ENCODE measurements around the gene KIF15.
A peak's percentile ranks its signal among the peaks of the same experiment; 100 is the strongest.

Gene KIF15

DNA sequence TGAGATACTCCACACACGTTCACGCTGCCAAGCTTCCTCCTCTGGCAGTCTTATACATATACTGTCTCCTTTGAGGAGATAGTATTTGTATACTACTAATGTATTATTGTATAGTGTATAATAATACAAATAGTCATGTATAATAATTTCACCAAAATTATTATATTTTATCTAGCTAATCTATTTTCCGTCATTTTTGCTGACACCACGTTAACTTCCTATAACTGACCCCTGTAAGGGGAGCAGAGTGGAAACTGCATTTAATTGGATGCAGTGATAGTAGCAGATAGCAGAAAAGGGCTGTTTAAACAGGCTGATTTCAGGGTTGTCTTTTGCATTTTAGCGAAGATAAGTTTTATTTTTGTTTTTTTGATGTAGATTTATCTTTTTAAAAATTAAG is 69.6 kb downstream of the KIF15 start:
- Histone ChIP-seq H3K18ac (ENCODE audit: low read length) (no peak overlapping the region), H3K27ac (ENCODE audit: low read depth, low read length) (no peak overlapping the region), H4K8ac (ENCODE audit: low read depth, low read length) (no peak overlapping the region), H3K4me3 (ENCODE audit: low read length) (no peak overlapping the region), H2BK15ac (replicated peaks; ENCODE audit: low read depth) (no peak overlapping the region), H3K9ac (ENCODE audit: low read length) (no peak overlapping the region), H2AK5ac (ENCODE audit: low read length) (no peak overlapping the region), H2BK120ac (ENCODE audit: low read depth, low read length) (no peak overlapping the region), H2BK5ac (ENCODE audit: low read length) (no peak overlapping the region), H4K5ac (ENCODE audit: low read length) (no peak overlapping the region), H3K4me2 (ENCODE audit: low read length) (no peak overlapping the region), H3K79me2 (ENCODE audit: control insufficient read depth, insufficient read depth, low read length) (no peaks in the 10 kb centered on the region), H3K56ac (ENCODE audit: low read length) (no peak overlapping the region), H3K27me3 (ENCODE audit: insufficient read depth, low read length, poor library complexity) (no peaks in the 10 kb centered on the region), H3K4me1 (ENCODE audit: control insufficient read depth, low read depth, low read length) (no peaks in the 10 kb centered on the region), H3K36me3 (ENCODE audit: control insufficient read depth, insufficient read depth, low read length) (peaks cover 2% of the 10 kb centered on the region), H3K23ac (ENCODE audit: low read length) (no peak overlapping the region), H3K79me1 (ENCODE audit: low read length) (no peaks in the 10 kb centered on the region), H3K4ac (ENCODE audit: low read depth, low read length) (no peak overlapping the region)
- no peak for DNase-seq
- 100% methylated on average over 1 of the region's 5 CpGs for WGBS (ENCODE audit: extremely low coverage, insufficient coverage, low lambda C conversion rate)

DNA sequence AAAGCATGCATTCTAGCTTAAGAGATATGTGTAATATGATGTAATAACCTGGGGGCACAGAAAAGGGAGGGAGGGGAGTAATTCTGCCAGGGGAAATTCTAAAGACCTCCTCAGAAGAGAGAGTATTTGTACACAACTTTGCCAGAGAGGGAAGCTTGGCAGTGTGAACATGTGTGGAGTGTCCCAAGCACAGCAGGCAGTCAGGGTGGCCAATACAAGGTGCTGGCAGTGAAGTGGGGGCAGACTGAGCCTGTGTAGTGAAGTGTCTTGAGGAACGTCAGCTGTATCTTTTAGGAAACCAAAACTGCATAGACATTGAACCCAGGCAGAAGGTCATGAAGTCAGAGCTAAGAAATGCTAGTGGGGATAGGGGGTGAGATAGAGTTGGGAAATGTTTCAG is 70.4 kb downstream of the KIF15 start:
- Histone ChIP-seq H3K79me2 (ENCODE audit: control insufficient read depth, insufficient read depth, low read length) (no peaks in the 10 kb centered on the region), H2BK5ac (ENCODE audit: low read length) (no peak overlapping the region), H4K5ac (ENCODE audit: low read length) (no peak overlapping the region), H3K4me1 (ENCODE audit: control insufficient read depth, low read depth, low read length) (no peaks in the 10 kb centered on the region), H2AK5ac (ENCODE audit: low read length) (no peak overlapping the region), H3K4me2 (ENCODE audit: low read length) (no peak overlapping the region), H3K27me3 (ENCODE audit: insufficient read depth, low read length, poor library complexity) (no peaks in the 10 kb centered on the region), H3K23ac (ENCODE audit: low read length) (no peak overlapping the region), H3K18ac (ENCODE audit: low read length) (no peak overlapping the region), H2BK120ac (ENCODE audit: low read depth, low read length) (no peak overlapping the region), H3K27ac (ENCODE audit: low read depth, low read length) (no peak overlapping the region), H3K9ac (ENCODE audit: low read length) (no peak overlapping the region), H3K36me3 (ENCODE audit: control insufficient read depth, insufficient read depth, low read length) (peaks cover 2% of the 10 kb centered on the region), H3K4ac (ENCODE audit: low read depth, low read length) (no peak overlapping the region), H3K56ac (ENCODE audit: low read length) (no peak overlapping the region), H2BK15ac (replicated peaks; ENCODE audit: low read depth) (no peak overlapping the region), H3K79me1 (ENCODE audit: low read length) (no peaks in the 10 kb centered on the region), H4K8ac (ENCODE audit: low read depth, low read length) (no peak overlapping the region), H3K4me3 (ENCODE audit: low read length) (no peak overlapping the region)
- no peak for DNase-seq
- no CpG with 5 or more reads among the region's 1 CpG for WGBS (ENCODE audit: extremely low coverage, insufficient coverage, low lambda C conversion rate)

DNA sequence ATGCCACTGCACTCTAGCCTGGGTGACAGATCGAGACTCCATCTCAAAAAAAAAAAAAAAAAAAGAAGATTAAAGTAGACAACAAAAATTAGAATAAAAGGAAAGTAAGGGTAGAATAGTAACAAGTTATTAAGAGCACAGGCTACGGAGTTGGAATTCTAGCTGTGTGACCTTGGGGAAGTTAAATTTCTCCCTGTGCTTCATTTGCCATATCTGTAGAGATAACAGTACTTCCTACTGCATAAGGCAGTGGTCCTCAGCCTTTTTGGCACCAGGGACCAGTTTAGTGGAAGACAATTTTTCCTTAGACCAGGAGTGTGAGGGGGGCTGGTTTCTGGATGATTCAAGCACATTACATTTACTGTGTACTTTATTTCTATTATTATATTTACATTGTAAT is 71.4 kb downstream of the KIF15 start:
- WGBS (ENCODE audit: extremely low coverage, insufficient coverage, low lambda C conversion rate), result no CpG with 5 or more reads among the region's 2 CpGs

DNA sequence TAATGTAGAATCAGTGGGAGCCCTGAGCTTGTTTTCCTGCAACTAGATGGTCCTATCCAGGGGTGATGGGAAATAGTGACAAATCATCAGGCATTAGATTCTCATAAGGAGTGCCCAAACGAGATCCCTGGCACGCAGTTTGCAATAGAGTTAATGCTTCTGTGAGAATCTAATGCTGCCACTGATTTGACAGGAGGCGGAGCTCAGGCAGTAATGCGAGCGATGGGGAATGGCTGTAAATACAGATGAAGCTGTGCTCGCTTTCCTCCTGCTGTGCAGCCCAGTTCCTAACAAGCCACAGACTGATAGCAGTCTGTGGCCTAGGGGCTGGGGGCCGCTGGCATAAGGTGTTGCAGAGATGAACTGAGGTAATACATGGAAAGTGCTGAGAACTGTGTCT is 71.8 kb downstream of the KIF15 start:
- Histone ChIP-seq H3K9ac (ENCODE audit: low read length) (no peak overlapping the region), H3K56ac (ENCODE audit: low read length) (no peak overlapping the region), H2BK5ac (ENCODE audit: low read length) (no peak overlapping the region), H3K23ac (ENCODE audit: low read length) (no peak overlapping the region), H3K4ac (ENCODE audit: low read depth, low read length) (no peak overlapping the region), H2BK15ac (replicated peaks; ENCODE audit: low read depth) (no peak overlapping the region), H3K4me1 (ENCODE audit: control insufficient read depth, low read depth, low read length) (no peaks in the 10 kb centered on the region), H2AK5ac (ENCODE audit: low read length) (no peak overlapping the region), H4K5ac (ENCODE audit: low read length) (no peak overlapping the region), H3K4me2 (ENCODE audit: low read length) (no peak overlapping the region), H3K18ac (ENCODE audit: low read length) (no peak overlapping the region), H2BK120ac (ENCODE audit: low read depth, low read length) (no peak overlapping the region), H4K8ac (ENCODE audit: low read depth, low read length) (no peak overlapping the region), H3K27ac (ENCODE audit: low read depth, low read length) (no peak overlapping the region), H3K79me2 (ENCODE audit: control insufficient read depth, insufficient read depth, low read length) (no peaks in the 10 kb centered on the region), H3K27me3 (ENCODE audit: insufficient read depth, low read length, poor library complexity) (no peaks in the 10 kb centered on the region), H3K79me1 (ENCODE audit: low read length) (no peaks in the 10 kb centered on the region), H3K36me3 (ENCODE audit: control insufficient read depth, insufficient read depth, low read length) (peaks cover 2% of the 10 kb centered on the region), H3K4me3 (ENCODE audit: low read length) (no peak overlapping the region)
- DNase-seq, result peak; percentile 49
- no CpG with 5 or more reads among the region's 7 CpGs for WGBS (ENCODE audit: extremely low coverage, insufficient coverage, low lambda C conversion rate)

More for the DNA sequence above, 71.4 kb downstream of the KIF15 start:
- no peaks in the 10 kb centered on the region for H3K4me1 ChIP-seq (ENCODE audit: control insufficient read depth, low read depth, low read length)
- H3K36me3 ChIP-seq (ENCODE audit: control insufficient read depth, insufficient read depth, low read length), result peaks cover 2% of the 10 kb centered on the region
- H3K56ac ChIP-seq (ENCODE audit: low read length), result no peak overlapping the region
- H3K18ac ChIP-seq (ENCODE audit: low read length), result no peak overlapping the region
- no peak overlapping the region for H3K4me3 ChIP-seq (ENCODE audit: low read length)
- no peak overlapping the region for H2BK5ac ChIP-seq (ENCODE audit: low read length)
- no peak overlapping the region for H3K4me2 ChIP-seq (ENCODE audit: low read length)
- H3K4ac ChIP-seq (ENCODE audit: low read depth, low read length), result no peak overlapping the region
- H4K8ac ChIP-seq (ENCODE audit: low read depth, low read length), result no peak overlapping the region
- no peak overlapping the region for H2AK5ac ChIP-seq (ENCODE audit: low read length)
- H3K79me1 ChIP-seq (ENCODE audit: low read length), result no peaks in the 10 kb centered on the region
- no peak overlapping the region for H3K9ac ChIP-seq (ENCODE audit: low read length)
- no peak overlapping the region for H3K27ac ChIP-seq (ENCODE audit: low read depth, low read length)
- no peaks in the 10 kb centered on the region for H3K79me2 ChIP-seq (ENCODE audit: control insufficient read depth, insufficient read depth, low read length)
- no peak overlapping the region for H3K23ac ChIP-seq (ENCODE audit: low read length)
- no peak for DNase-seq
- H2BK15ac ChIP-seq (replicated peaks; ENCODE audit: low read depth), result no peak overlapping the region
- no peaks in the 10 kb centered on the region for H3K27me3 ChIP-seq (ENCODE audit: insufficient read depth, low read length, poor library complexity)
- no peak overlapping the region for H4K5ac ChIP-seq (ENCODE audit: low read length)
- no peak overlapping the region for H2BK120ac ChIP-seq (ENCODE audit: low read depth, low read length)

DNA sequence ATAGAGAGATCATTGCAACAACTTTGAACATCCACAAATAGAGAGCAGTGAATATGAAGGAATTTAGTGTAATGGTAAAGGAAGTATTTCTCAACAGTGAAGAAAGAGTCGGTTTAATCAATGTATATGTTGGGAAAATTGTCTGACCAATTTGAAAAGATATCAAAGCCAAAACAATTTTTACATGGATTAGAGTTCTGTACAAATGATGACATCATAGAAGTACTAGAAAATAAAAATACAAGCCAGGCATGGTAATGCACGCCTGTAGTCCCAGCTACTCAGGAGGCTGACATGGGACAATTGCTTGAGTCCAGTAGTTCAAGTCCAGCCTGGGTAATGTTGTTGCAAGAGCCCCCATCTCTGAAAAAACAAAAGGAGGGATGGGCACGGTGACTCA is 74.1 kb downstream of the KIF15 start:
- H3K27ac ChIP-seq (ENCODE audit: low read depth, low read length), result no peak overlapping the region
- H3K79me2 ChIP-seq (ENCODE audit: control insufficient read depth, insufficient read depth, low read length), result no peaks in the 10 kb centered on the region
- no CpG with 5 or more reads among the region's 3 CpGs for WGBS (ENCODE audit: extremely low coverage, insufficient coverage, low lambda C conversion rate)
- no peak for DNase-seq
- H4K5ac ChIP-seq (ENCODE audit: low read length), result no peak overlapping the region
- no peaks in the 10 kb centered on the region for H3K79me1 ChIP-seq (ENCODE audit: low read length)
- H4K8ac ChIP-seq (ENCODE audit: low read depth, low read length), result no peak overlapping the region
- H3K4ac ChIP-seq (ENCODE audit: low read depth, low read length), result no peak overlapping the region
- H3K36me3 ChIP-seq (ENCODE audit: control insufficient read depth, insufficient read depth, low read length), result peaks cover 2% of the 10 kb centered on the region
- H3K4me1 ChIP-seq (ENCODE audit: control insufficient read depth, low read depth, low read length), result no peaks in the 10 kb centered on the region
- no peak overlapping the region for H3K23ac ChIP-seq (ENCODE audit: low read length)
- H2AK5ac ChIP-seq (ENCODE audit: low read length), result no peak overlapping the region
- H3K9ac ChIP-seq (ENCODE audit: low read length), result no peak overlapping the region
- no peak overlapping the region for H3K4me3 ChIP-seq (ENCODE audit: low read length)
- H3K4me2 ChIP-seq (ENCODE audit: low read length), result no peak overlapping the region
- H2BK15ac ChIP-seq (replicated peaks; ENCODE audit: low read depth), result no peak overlapping the region
- H3K18ac ChIP-seq (ENCODE audit: low read length), result no peak overlapping the region
- H2BK5ac ChIP-seq (ENCODE audit: low read length), result no peak overlapping the region
- H3K27me3 ChIP-seq (ENCODE audit: insufficient read depth, low read length, poor library complexity), result no peaks in the 10 kb centered on the region
- no peak overlapping the region for H2BK120ac ChIP-seq (ENCODE audit: low read depth, low read length)
- H3K56ac ChIP-seq (ENCODE audit: low read length), result no peak overlapping the region

DNA sequence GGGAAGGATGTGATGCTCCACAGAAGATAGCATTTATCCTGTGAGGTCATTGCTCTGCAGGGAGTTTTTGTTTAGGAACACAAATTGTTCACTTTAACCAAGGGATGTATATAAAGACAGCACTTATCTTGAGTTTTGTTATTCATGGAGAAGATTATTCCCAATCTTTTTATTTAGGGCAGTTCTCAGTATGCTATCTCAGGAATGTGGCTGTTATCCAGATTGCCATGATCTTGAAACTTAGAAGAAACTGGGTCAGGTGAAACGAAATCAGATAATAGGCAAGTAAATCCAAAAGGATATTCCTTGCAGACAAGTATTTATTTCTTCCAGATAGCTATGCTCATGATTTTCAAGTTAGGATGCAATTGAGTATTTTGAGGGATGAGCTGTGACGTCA is 80.8 kb downstream of the KIF15 start:
- H2BK120ac ChIP-seq (ENCODE audit: low read depth, low read length), result no peak overlapping the region
- no peak overlapping the region for H3K4me3 ChIP-seq (ENCODE audit: low read length)
- no peak for DNase-seq
- no peak overlapping the region for H3K9ac ChIP-seq (ENCODE audit: low read length)
- WGBS (ENCODE audit: extremely low coverage, insufficient coverage, low lambda C conversion rate), result 100% methylated on average over 1 of the region's 2 CpGs
- no peaks in the 10 kb centered on the region for H3K27me3 ChIP-seq (ENCODE audit: insufficient read depth, low read length, poor library complexity)
- H3K56ac ChIP-seq (ENCODE audit: low read length), result no peak overlapping the region
- H3K36me3 ChIP-seq (ENCODE audit: control insufficient read depth, insufficient read depth, low read length), result peaks cover 2% of the 10 kb centered on the region
- H3K4ac ChIP-seq (ENCODE audit: low read depth, low read length), result no peak overlapping the region
- H2BK15ac ChIP-seq (replicated peaks; ENCODE audit: low read depth), result no peak overlapping the region
- no peak overlapping the region for H4K8ac ChIP-seq (ENCODE audit: low read depth, low read length)
- no peak overlapping the region for H3K4me2 ChIP-seq (ENCODE audit: low read length)
- no peak overlapping the region for H3K27ac ChIP-seq (ENCODE audit: low read depth, low read length)
- no peaks in the 10 kb centered on the region for H3K79me2 ChIP-seq (ENCODE audit: control insufficient read depth, insufficient read depth, low read length)
- no peak overlapping the region for H4K5ac ChIP-seq (ENCODE audit: low read length)
- no peak overlapping the region for H3K18ac ChIP-seq (ENCODE audit: low read length)
- H3K4me1 ChIP-seq (ENCODE audit: control insufficient read depth, low read depth, low read length), result no peaks in the 10 kb centered on the region
- no peak overlapping the region for H2AK5ac ChIP-seq (ENCODE audit: low read length)
- no peak overlapping the region for H3K23ac ChIP-seq (ENCODE audit: low read length)
- H3K79me1 ChIP-seq (ENCODE audit: low read length), result no peaks in the 10 kb centered on the region
- no peak overlapping the region for H2BK5ac ChIP-seq (ENCODE audit: low read length)

Measured in mesendoderm (in vitro differentiated cells).